Esophagus squamous epithelium (tissue), 4 donors: Measurements from ENCODE around the gene SETD2.

Source experiments
- CTCF ChIP-seq, 6 experiments: fragments of 450-650 bp in 4 of 6; fragments of 200-600 bp in 2 of 6; sonication (generic) in 2 of 6; IDR thresholded peaks; one replicate each; pipeline ENCODE4 v1.5.1; 2016 to 2019; ENCODE audit warnings: antibody characterized with exemption in 6 of 6, mild to moderate bottlenecking in 4 of 6, moderate library complexity in 4 of 6
- POLR2A ChIP-seq, 4 donors: fragments of 450-650 bp; IDR thresholded peaks; one replicate each; pipeline ENCODE4 v1.6.1; 2017; ENCODE audit warnings: antibody characterized with exemption in 4 of 4, mild to moderate bottlenecking in 4 of 4, moderate library complexity in 3 of 4

GRCh38 chr3:46982546-46982945, 181.4 kb downstream of the SETD2 start:
- no peak for TF ChIP-seq CTCF (IDR thresholded peaks at IDR 0.05)
- TF ChIP-seq POLR2A (IDR thresholded peaks at IDR 0.05), result no peak
